Measurements from ENCODE around the gene MBLAC1.

GRCh38 chr7:100093054-100093453, 33.7 kb upstream of the MBLAC1 start:
- TF ChIP-seq CTCF (conservative IDR thresholded peaks at IDR 0.05; ENCODE audit: low read depth, low read length) (no peak), POLR2A (IDR thresholded peaks at IDR 0.05; ENCODE audit: low read depth, low read length) (no peak), RCOR1 (IDR thresholded peaks at IDR 0.05; ENCODE audit: insufficient replicate concordance, low read length) (no peak), RFX5 (IDR thresholded peaks at IDR 0.05; ENCODE audit: low read depth, low read length) (no peak), MAFK (IDR thresholded peaks at IDR 0.05; ENCODE audit: low read depth, low read length) (no peak), USF2 (IDR thresholded peaks at IDR 0.05; ENCODE audit: low read depth, low read length) (no peak), CEBPB (IDR thresholded peaks at IDR 0.05; ENCODE audit: low read depth, low read length) (no peak)
